GM12873 (cell line): Measurements from ENCODE around the gene GHRH.

ENCODE experiments used
- CTCF ChIP-seq: IDR thresholded peaks from 2 replicates; pipeline ENCODE4 v1.5.1; 2012; ENCODE audit warnings: low read depth, mild to moderate bottlenecking, moderate library complexity, low read length, control low read depth; ENCODE audit not compliant: insufficient read depth; ENCODE audit errors: missing control alignments

GHRH gene

GRCh38 chr20:37278966-37279590 lies 17.5 kb upstream of the GHRH start:
- TF ChIP-seq CTCF: no peak

- no peak for TF ChIP-seq CTCF
Measured at GRCh38 chr20:37277253-37277593, 15.6 kb upstream of the GHRH start.

- peak; percentile 45 for TF ChIP-seq CTCF
Measured at GRCh38 chr20:37276494-37277252, 15.1 kb upstream of the GHRH start.

GRCh38 chr20:37274851-37275524 lies 13.4 kb upstream of the GHRH start:
- TF ChIP-seq CTCF: no peak

- no peak for TF ChIP-seq CTCF
Measured at GRCh38 chr20:37273988-37274387, 12.4 kb upstream of the GHRH start.

GRCh38 chr20:37271421-37271768 lies 9.8 kb upstream of the GHRH start:
- TF ChIP-seq CTCF: no peak

- no peak for TF ChIP-seq CTCF
Measured at GRCh38 chr20:37270576-37271420, 9.2 kb upstream of the GHRH start.
